ENCODE results near the gene STK39. TPM values are rescaled to one million over a fixed set of nuclear protein-coding genes. Genes with fewer than 3 reads are reported as not detected.
"Not testable (repeated sequence)": the region's sequence is repeated elsewhere in the genome, so short reads cannot be mapped to it uniquely, and the experiment has no call there.

The STK39 gene
- polyA plus RNA-seq, 3 donors = 33.3 to 34.8 (median 34.6) TPM

GRCh38 chr2:168107322-168107721, 140.1 kb downstream of the STK39 start:
- no peak for DNase-seq (ENCODE audit: low read depth in 3 of 3, low spot score in 2 of 3)

GRCh38 chr2:168105127-168105683, 142.2 kb downstream of the STK39 start:
- no peak for DNase-seq (ENCODE audit: low read depth in 3 of 3, low spot score in 2 of 3)

- no peak for DNase-seq (ENCODE audit: low read depth in 3 of 3, low spot score in 2 of 3)
These were observed 150.0 kb downstream of the STK39 start for GRCh38 chr2:168097431-168097830.

- DNase-seq (ENCODE audit: low read depth in 3 of 3, low spot score in 2 of 3) = no peak
These were observed 151.2 kb downstream of the STK39 start for GRCh38 chr2:168096158-168096557.

- DNase-seq (ENCODE audit: low read depth in 3 of 3, low spot score in 2 of 3) = no peak
These were observed 155.4 kb downstream of the STK39 start for GRCh38 chr2:168091986-168092385.

- no peak for DNase-seq (ENCODE audit: low read depth in 3 of 3, low spot score in 2 of 3)
These were observed 156.8 kb downstream of the STK39 start for GRCh38 chr2:168090366-168091135.

GRCh38 chr2:168089200-168089599, 158.2 kb downstream of the STK39 start:
- DNase-seq (ENCODE audit: low read depth in 3 of 3, low spot score in 2 of 3) = no peak

GRCh38 chr2:168087401-168087800, 160.0 kb downstream of the STK39 start:
- peak in 1 of 3 donors; percentile 41 for DNase-seq (ENCODE audit: low read depth in 3 of 3, low spot score in 2 of 3)

- DNase-seq (ENCODE audit: low read depth in 3 of 3, low spot score in 2 of 3) = no peak
These were observed 160.5 kb downstream of the STK39 start for GRCh38 chr2:168086851-168087250.

- DNase-seq (ENCODE audit: low read depth in 3 of 3, low spot score in 2 of 3) = no peak
These were observed 161.5 kb downstream of the STK39 start for GRCh38 chr2:168085801-168086361.

GRCh38 chr2:168084288-168084687, 163.1 kb downstream of the STK39 start:
- DNase-seq (ENCODE audit: low read depth in 3 of 3, low spot score in 2 of 3) = no peak

- DNase-seq (ENCODE audit: low read depth in 3 of 3, low spot score in 2 of 3) = not testable (repeated sequence)
These were observed 165.9 kb downstream of the STK39 start for GRCh38 chr2:168081452-168081851.

- no peak for DNase-seq (ENCODE audit: low read depth in 3 of 3, low spot score in 2 of 3)
These were observed 168.2 kb downstream of the STK39 start for GRCh38 chr2:168079236-168079635.

GRCh38 chr2:168076731-168077130, 170.7 kb downstream of the STK39 start:
- no peak for DNase-seq (ENCODE audit: low read depth in 3 of 3, low spot score in 2 of 3)

- no peak for DNase-seq (ENCODE audit: low read depth in 3 of 3, low spot score in 2 of 3)
These were observed 171.9 kb downstream of the STK39 start for GRCh38 chr2:168075446-168075845.

- no peak for DNase-seq (ENCODE audit: low read depth in 3 of 3, low spot score in 2 of 3)
These were observed 174.6 kb downstream of the STK39 start for GRCh38 chr2:168072626-168073303.

GRCh38 chr2:168064011-168064998, 183.1 kb downstream of the STK39 start:
- no peak for DNase-seq (ENCODE audit: low read depth in 3 of 3, low spot score in 2 of 3)

- no peak for DNase-seq (ENCODE audit: low read depth in 3 of 3, low spot score in 2 of 3)
These were observed 184.5 kb downstream of the STK39 start for GRCh38 chr2:168062936-168063335.

- no peak for DNase-seq (ENCODE audit: low read depth in 3 of 3, low spot score in 2 of 3)
These were observed 185.3 kb downstream of the STK39 start for GRCh38 chr2:168062054-168062453.

GRCh38 chr2:168060986-168061750, 186.2 kb downstream of the STK39 start:
- no peak for DNase-seq (ENCODE audit: low read depth in 3 of 3, low spot score in 2 of 3)

Data from right renal cortex interstitium (tissue), 3 donors.